Fibroblast of pulmonary artery (primary cell): ENCODE data around the gene ANKRD36B.
A peak's percentile ranks its signal among the peaks of the same experiment; 100 is the strongest.
"Not testable (repeated sequence)": the region's sequence is repeated elsewhere in the genome, so short reads cannot be mapped to it uniquely, and the experiment has no call there.

Experiments used
- DNase-seq: peaks from one replicate; pipeline ENCODE4 v3.0.0-alpha.2; 2010; ENCODE audit warnings: low read depth
- H3K4me3 ChIP-seq: replicated peaks from 2 replicates; pipeline ENCODE4 v1.5.1; 2011; ENCODE audit warnings: low read depth, mild to moderate bottlenecking, control low read depth, low read length, moderate library complexity
- TF ChIP-seq, protein P1 (sequence below): IDR thresholded peaks from 2 replicates; pipeline ENCODE4 v1.5.1; 2011; ENCODE audit warnings: mild to moderate bottlenecking, control low read depth, low read length, inconsistent platforms; ENCODE audit errors: missing control alignments

The ANKRD36B gene

DNA sequence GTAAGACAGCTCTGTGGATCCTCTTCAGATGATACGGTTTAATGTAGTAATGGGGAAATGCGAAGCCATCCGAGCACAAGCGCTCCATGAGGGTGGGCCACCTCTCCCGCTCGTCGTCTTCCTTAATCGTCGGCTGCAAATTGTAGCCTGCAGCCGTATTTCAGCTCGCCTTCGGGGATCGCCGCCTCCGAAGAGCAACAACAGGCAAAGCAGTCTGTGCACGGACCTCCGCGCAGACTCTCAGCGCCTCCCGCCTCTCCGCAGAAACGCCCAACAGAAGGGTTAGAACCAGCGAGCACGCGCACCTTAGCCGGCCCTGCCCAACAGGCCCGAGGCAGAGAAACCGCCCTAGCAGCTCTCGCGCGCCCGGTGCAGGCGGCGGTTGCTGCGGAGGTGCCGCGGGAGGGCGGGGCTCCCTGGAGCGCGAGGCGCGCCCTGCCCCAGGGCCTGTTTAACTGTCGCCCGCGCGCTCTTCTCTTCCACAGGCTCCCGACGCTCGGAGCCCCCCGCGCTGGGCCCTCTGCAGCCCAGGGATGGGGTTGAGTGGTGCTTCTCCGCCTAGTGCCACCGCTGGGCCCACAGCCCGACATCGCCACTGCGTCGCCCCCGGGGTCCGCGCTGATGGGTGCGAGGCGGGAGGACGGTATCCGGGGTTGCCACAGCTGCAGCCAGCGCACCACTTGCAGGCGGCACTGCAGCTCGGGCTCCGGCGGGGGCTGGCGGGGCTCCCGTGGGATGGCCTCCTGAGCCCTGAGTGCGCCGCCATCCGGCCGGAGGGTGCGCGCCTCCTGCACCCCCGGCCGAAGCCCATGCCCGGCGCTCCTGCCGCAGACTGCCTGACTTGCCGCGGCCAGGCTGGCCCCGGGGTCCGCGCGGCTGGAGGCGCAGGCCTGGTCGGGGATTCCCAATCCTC lies at the start of gene ANKRD36B:
Gene ANKRD36B, minus strand, starts transcription at position 280 of the 913 bp plus-strand sequence. Its CDS starts 192 bp downstream, at position 88.
- peak; percentile 79 for DNase-seq
- peak within 1 kb of the TSS; percentile 62 for H3K4me3 ChIP-seq

DNA sequence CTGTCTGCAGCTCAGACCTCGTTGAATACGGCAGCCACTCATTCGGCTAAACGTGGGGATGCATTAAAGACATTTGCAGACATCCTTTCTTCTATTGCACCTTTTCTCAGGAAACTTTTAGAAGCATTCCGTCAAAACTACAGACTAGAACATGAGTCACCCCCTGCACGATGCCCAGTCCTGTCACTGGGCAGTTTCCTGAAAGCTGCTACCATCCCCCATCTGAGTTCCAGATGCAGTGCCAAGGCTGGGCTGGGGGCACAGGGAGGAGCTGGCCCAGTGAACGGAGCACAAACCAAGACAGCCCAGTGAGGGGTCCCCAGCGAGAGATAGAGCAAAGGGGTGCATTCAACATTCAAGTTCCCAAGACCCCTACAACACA lies 36.4 kb upstream of the ANKRD36B start:
- not testable (repeated sequence) for H3K4me3 ChIP-seq, DNase-seq

DNA sequence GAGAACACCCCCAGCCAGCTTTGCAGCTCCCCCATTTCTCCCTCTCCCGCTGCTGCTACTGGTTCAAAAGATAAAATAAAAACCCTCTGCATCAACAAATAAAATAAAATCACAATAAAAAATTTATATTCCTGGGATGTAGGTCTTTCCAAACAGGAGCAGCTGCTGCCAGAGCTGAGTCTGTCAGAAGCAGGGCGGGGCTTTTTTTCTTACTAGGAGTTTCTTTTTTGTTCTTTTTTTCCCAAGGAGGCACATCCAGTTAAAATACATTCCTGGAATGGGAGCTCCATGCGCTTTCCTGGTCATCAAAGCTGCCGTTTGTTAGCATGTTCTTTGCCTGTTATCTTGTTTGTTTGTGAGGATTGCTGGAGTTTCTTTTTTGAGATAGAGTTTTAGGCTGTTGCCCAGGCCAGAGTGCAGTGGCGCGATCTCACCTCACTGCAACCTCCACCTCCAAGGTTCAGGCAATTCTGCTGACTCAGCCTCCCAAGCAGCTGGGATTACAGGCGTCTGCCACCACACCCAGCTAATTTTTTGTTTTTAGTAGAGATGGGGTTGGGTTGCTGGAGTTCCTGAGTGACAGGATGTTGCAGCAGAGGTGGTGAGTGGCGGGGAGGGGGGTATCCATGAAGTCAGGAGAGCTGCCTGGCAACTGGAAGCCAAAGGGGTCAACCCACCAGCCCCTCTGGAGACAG lies 35.8 kb upstream of the ANKRD36B start:
- H3K4me3 ChIP-seq, DNase-seq: not testable (repeated sequence)

DNA sequence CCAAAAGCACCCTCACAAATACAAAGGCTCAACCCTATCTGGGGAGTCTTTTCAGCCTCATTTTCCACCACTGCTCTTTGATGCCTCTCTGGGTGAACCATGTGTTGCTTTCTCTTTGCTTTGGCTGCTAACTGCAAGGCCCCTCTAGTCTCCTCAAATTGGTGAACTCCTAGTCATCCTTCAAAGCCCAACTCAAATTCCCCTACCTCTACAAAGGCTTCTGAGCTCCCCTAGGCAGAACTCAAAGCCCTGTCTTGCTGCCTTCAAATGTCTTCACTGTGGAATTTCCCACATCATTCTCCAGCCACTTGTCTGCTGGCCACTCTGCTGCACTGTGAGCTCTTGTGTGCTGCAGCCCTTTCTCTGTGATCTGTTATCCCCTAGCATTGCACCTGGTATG lies 33.3 kb upstream of the ANKRD36B start:
- not testable (repeated sequence) for DNase-seq, H3K4me3 ChIP-seq

DNA sequence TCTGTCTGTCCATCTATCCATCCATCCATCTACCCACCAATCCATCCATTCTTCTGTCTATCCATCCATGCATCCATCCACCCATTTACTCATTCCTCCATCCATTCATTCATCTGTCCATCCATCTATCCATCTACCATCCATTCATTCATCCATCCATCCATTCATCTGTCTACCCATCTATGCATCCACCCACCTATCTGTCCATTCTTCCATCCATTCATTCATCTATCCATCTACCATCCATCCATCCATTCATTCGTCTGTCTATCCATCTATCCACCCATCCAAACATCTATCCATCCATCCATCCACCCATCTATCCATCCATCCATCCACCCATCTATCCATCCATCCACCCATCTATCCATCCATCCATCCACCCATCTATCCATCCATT lies 30.8 kb upstream of the ANKRD36B start:
- H3K4me3 ChIP-seq, DNase-seq: not testable (repeated sequence)

DNA sequence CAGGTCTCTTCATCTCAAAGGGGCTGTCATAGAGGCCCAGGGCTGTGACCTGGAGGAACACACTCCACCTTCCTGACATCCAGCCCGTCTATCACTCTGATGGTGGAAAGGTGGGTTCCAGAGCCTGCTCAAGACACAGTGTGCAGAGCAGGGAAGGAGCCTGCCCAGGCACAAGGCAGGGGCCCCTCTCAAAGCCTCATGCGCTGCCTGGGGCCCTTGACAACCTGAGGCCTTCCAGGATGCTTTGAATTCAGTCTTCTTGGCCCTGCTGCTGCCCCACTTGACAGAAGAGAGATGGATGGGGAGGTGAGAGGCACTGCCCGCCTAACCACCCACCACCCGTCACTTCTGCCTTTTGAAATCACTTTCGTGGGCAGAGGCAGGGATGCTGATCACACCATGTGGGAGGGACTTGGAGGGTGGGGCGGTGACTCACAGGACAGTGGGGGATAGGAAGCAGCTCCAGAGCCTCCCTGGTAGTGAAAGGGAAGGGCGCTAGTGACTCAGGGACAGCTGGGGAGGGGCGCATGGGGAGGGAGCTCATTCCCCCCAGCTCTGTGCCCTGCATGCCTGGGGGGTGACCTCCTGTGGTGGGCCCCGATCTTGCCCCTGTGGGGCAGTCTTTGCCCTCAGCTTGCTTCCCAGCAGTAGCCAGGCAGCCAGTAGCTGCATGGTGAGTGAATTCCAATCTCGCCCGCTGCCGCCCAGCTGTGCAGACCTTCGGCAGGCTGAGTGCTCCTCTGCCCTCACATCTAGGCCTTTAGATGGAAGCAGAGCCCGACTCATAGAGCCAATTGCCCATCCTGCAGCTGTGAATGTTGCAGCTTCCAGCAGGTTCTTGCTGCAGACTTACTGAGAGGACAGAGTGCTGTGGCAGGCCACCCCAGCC lies 29.5 kb upstream of the ANKRD36B start:
- DNase-seq, H3K4me3 ChIP-seq: not testable (repeated sequence)

DNA sequence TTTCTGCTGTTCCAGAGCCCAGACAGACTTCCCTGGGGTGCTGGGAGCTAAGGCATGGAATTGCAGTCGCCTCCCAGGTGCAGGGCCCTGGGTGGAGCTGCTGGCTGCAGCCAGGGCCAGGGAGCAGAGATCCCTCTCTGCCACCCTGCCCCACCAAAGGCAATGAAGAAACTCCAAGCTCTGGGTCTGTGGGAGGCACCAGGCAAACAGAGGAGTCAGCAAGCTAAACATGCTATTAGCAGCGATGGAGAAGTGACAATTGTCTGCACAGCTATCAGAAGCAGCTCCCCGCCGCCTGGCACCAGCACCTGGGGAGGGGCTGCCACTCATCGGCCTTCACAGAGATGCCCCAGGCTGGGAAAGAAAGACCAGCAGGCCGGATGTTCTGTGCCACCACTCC lies 28.2 kb upstream of the ANKRD36B start:
- no peak overlapping the region for H3K4me3 ChIP-seq
- TF ChIP-seq, protein P1, sequence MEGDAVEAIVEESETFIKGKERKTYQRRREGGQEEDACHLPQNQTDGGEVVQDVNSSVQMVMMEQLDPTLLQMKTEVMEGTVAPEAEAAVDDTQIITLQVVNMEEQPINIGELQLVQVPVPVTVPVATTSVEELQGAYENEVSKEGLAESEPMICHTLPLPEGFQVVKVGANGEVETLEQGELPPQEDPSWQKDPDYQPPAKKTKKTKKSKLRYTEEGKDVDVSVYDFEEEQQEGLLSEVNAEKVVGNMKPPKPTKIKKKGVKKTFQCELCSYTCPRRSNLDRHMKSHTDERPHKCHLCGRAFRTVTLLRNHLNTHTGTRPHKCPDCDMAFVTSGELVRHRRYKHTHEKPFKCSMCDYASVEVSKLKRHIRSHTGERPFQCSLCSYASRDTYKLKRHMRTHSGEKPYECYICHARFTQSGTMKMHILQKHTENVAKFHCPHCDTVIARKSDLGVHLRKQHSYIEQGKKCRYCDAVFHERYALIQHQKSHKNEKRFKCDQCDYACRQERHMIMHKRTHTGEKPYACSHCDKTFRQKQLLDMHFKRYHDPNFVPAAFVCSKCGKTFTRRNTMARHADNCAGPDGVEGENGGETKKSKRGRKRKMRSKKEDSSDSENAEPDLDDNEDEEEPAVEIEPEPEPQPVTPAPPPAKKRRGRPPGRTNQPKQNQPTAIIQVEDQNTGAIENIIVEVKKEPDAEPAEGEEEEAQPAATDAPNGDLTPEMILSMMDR, result no peak
- DNase-seq, result no peak

DNA sequence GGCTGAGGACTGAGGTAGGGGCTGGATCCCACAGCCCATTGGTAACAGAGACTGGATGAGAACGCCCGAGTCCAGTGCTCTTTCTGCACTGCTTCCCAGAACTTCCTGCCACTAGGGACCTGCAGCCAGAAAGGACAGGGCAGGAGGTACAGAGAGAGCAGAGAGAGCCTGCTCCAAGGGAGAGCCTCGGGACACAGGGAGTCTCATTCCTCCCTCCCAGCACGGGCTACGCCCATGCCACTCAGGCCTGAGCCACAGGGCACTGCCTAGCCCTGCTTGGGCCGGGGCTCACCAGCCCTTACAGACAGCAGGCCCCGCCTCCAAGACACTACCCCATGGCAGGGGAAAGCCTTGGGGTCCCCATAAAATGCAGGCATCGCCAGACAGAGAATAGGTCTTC lies 26.1 kb upstream of the ANKRD36B start:
- H3K4me3 ChIP-seq, DNase-seq: not testable (repeated sequence)

DNA sequence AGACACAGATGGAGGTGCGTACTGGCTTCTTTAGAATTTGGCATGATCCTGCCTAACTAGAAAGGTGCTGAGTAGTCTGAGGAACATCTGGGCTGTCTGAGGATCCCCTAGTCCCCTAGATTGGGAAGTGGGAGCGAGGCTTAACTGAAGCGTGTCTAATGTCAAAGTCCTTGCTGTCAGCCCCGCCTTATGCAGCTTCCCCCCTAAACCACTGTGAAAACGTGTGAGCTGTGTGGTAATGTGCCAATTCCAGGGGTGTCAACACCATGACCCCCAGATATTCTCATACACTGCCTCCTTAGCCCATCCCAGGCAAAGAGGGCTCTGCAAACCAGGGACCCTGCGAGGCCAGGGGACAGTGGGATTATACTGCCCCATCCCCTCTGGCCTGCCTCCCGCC lies 22.2 kb upstream of the ANKRD36B start:
- not testable (repeated sequence) for H3K4me3 ChIP-seq, DNase-seq

DNA sequence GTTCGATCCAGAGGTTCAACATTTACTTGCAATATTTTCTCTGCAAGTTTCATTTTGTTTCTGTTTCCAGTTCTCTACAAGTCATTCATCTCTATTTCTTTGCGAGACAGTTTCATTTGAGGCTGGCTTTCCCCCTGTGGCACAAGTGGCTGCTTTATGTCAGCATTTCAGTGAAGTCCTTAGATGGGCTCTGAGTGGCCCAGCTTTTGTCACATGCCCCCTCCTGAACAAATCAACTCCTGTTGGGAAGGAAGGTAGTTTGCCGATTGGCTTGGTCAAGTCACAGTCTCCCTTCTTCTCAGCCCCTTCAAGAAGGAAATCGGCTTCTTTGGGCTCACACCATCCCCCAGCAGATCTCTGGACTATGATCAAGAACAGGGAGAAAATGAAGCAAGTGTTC lies 19.1 kb upstream of the ANKRD36B start:
- not testable (repeated sequence) for H3K4me3 ChIP-seq, DNase-seq

DNA sequence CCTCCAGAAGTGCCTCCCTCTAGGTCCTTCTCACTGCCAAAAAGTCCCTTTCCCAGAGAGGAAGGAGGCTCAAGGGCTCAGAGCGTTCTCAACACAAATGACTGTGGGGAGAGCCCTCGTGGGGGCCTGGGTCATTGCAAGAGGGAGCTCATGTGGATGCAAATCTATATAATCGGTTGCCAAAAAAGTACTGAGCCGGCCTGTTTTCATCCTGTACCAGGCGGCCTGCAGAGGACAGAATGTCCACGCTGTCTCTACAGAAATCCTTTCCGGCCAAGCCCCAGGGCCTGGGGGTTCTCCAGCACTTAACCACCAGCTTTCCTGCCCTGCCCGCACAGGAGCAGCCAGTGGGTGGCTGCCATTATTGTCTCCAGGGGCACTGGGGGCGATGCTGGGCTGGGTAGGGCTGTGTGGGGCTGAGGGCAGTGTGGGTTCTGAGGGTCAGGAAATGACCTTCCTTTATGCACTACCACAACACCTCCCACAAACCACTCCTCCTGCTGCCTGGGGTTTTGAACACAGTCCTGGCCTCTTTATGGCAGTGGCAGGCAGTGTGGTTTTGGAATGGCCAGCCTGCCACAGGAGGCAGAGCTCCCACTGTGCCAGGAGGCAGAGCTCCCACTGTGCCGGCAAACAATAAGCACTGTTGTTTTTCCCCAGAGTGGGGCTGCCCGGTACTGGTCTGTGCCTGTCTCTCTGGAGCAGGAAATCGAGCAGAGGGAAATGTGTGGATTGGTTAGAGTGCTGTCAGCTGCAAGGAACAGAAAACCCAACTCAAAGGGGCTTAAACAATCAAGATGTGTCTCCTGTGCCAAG lies 16.1 kb upstream of the ANKRD36B start:
- not testable (repeated sequence) for H3K4me3 ChIP-seq, DNase-seq

DNA sequence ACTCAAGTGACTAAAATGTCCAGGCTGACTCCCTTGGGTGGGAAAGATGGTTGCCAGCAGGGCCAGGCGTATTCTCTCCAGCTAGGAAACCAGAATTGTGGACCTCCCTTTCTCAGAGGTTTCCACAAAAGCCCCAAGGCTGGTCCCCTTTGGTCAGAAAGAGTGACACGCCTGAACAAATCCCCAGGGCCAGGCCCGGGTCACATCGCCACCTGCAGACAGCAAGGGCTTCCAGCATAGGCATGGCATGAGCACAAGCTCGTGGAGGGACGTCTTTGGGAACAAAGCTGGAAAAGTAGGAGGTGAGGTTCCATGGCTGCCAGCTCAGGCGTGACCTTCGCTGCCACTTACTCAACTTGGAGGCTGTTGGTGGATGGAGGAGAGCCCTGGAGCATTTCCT lies 15.4 kb upstream of the ANKRD36B start:
- H3K4me3 ChIP-seq, DNase-seq: not testable (repeated sequence)

DNA sequence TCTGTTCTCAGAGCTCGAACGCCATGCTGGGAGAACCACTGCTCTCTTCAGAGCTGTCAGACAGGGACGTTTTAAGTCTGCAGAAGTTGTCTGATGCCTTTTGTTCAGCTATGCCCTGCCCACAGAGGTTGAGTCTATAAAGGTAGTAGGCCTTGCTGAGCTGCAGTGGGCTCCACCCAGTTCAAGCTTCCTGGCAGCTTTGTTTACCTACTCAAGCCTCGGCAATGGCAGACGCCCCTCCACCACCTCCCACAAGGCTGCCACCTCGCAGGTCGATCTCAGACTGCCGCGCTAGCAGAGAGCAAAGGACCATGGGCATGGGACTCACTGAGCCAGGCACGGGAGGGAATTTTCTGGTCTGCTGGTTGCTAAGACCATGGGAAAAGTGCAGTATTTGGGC lies 11.9 kb upstream of the ANKRD36B start:
- not testable (repeated sequence) for H3K4me3 ChIP-seq, DNase-seq

DNA sequence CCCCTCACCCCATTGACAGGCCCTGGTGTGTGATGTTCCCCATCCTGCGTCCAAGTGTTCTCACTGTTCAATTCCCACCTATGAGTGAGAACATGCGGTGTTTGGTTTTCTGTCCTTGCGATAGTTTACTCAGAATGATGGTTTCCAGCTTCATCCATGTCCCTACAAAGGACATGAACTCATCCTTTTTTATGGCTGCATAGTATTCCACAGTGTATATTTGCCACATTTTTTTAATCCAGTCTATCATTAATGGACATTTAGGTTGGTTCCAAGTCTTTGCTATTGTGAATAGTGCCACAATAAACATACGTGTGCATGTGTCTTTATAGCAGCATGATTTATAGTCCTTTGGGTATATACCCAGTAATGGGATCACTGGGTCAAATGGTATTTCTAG lies 6.5 kb upstream of the ANKRD36B start:
- not testable (repeated sequence) for H3K4me3 ChIP-seq, DNase-seq

DNA sequence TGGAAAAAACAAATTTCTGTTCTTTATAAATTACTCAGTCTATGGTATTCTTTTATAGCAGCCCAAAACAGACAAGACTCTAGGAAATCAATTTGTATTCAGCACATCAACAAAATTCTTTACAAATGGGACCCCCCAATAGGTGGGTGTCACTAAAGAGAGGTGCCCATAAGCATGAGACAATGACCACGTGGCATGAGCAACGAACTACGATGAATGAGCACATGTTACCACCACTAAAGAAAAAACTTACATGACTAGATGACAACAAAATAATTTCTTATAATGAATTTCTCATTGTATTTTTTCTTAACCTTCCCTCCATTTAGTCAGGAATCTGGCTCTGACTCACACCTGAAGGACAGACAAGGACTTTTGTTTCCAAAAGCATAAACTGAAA lies 3.8 kb upstream of the ANKRD36B start:
- not testable (repeated sequence) for DNase-seq, H3K4me3 ChIP-seq
